ENCODE results near the gene NAALADL2.
"Not testable (repeated sequence)": the region's sequence is repeated elsewhere in the genome, so short reads cannot be mapped to it uniquely, and the experiment has no call there.

Gene NAALADL2

GRCh38 chr3:175445741-175446140 lies 586.6 kb downstream of the NAALADL2 start:
- no peak for DNase-seq

- no peak for DNase-seq
These were observed 588.4 kb downstream of the NAALADL2 start for GRCh38 chr3:175447521-175447920.

GRCh38 chr3:175453361-175453760 lies 594.2 kb downstream of the NAALADL2 start:
- no peak for DNase-seq

GRCh38 chr3:175456466-175456865 lies 597.3 kb downstream of the NAALADL2 start:
- DNase-seq, result no peak

GRCh38 chr3:175457301-175457700 lies 598.2 kb downstream of the NAALADL2 start:
- DNase-seq, result no peak

GRCh38 chr3:175460849-175461399 lies 601.8 kb downstream of the NAALADL2 start:
- DNase-seq, result not testable (repeated sequence)

- DNase-seq, result no peak
These were observed 605.2 kb downstream of the NAALADL2 start for GRCh38 chr3:175464362-175464761.

GRCh38 chr3:175469124-175469523 lies 610.0 kb downstream of the NAALADL2 start:
- no peak for DNase-seq

- DNase-seq, result no peak
These were observed 616.6 kb downstream of the NAALADL2 start for GRCh38 chr3:175475765-175476164.

GRCh38 chr3:175476489-175476888 lies 617.4 kb downstream of the NAALADL2 start:
- no peak for DNase-seq

- no peak for DNase-seq
These were observed 618.6 kb downstream of the NAALADL2 start for GRCh38 chr3:175477651-175478224.

GRCh38 chr3:175478301-175478700 lies 619.2 kb downstream of the NAALADL2 start:
- no peak for DNase-seq

- no peak for DNase-seq
These were observed 620.0 kb downstream of the NAALADL2 start for GRCh38 chr3:175479175-175479574.

- DNase-seq, result no peak
These were observed 620.7 kb downstream of the NAALADL2 start for GRCh38 chr3:175479800-175480199.

- no peak for DNase-seq
These were observed 625.5 kb downstream of the NAALADL2 start for GRCh38 chr3:175484666-175485065.

- no peak for DNase-seq
These were observed 626.3 kb downstream of the NAALADL2 start for GRCh38 chr3:175485436-175485835.

GRCh38 chr3:175486255-175486654 lies 627.1 kb downstream of the NAALADL2 start:
- DNase-seq, result no peak

GRCh38 chr3:175489406-175489805 lies 630.3 kb downstream of the NAALADL2 start:
- DNase-seq, result no peak

GRCh38 chr3:175493301-175493700 lies 634.2 kb downstream of the NAALADL2 start:
- no peak for DNase-seq

- DNase-seq, result no peak
These were observed 636.2 kb downstream of the NAALADL2 start for GRCh38 chr3:175495331-175495730.

GRCh38 chr3:175502155-175502554 lies 643.0 kb downstream of the NAALADL2 start:
- DNase-seq, result no peak

- no peak for DNase-seq
These were observed 652.2 kb downstream of the NAALADL2 start for GRCh38 chr3:175511219-175511785.

- DNase-seq, result no peak
These were observed 653.6 kb downstream of the NAALADL2 start for GRCh38 chr3:175512700-175513099.

GRCh38 chr3:175518459-175518858 lies 659.3 kb downstream of the NAALADL2 start:
- no peak for DNase-seq

GRCh38 chr3:175521406-175521805 lies 662.3 kb downstream of the NAALADL2 start:
- no peak for DNase-seq

Measured in AML-193 (cell line).